Fibroblast of peridontal ligament (primary cell): ENCODE data around the gene ANKRD17.

Experiments
- DNase-seq: peaks from one replicate; pipeline ENCODE4 v3.0.0-alpha.2; 2010; ENCODE audit errors: extremely low read depth

The ANKRD17 gene

GRCh38 chr4:73194064-73194463, 64.5 kb downstream of the ANKRD17 start:
- DNase-seq = no peak

GRCh38 chr4:73193659-73194058, 64.9 kb downstream of the ANKRD17 start:
- DNase-seq = no peak

DNA sequence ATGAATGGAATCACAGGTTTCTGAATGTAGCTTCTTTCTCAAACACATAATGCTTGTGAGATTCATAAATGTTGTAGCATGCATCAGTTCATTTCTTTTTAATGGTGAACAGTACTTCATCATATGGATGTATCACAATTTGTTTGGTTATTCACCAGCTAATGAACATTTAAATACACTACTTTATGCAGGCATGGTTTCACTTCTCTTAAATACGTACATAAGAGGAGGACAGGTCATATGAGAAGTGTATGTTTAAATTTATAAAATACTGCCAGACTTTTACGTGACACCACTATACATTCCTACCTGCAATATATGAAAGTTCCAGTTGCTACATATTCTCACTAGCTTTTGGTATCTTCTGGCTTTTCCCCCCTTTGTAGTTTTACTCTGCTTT, 65.4 kb downstream of the ANKRD17 start:
- DNase-seq = no peak

DNA sequence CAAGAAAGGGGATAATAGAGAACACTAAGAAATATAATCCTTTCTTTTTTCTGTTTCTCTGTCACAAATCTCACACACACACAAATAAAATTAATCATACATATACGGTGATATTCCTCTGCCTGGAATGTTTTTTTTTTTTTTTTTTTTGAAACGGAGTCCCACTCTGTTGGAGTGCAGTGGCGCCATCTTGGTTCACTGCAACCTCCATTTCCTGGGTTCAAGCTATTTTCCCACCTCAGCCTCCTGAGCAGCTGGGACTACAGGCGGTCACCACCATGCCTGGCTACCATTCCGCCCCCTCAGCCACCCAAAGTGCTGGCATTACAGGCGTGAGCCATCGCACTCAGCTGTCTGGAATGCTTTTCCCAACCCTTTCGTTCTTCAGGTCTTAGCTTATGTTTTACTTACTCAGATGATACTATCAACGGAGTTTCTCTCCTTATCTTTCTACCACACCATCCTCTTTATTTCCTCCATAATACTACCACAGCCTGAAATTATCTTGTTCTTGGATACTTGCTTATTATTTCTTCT, 69.3 kb downstream of the ANKRD17 start:
- DNase-seq = no peak

- peak; percentile 8 for DNase-seq
Measured at GRCh38 chr4:73187325-73187724, 71.3 kb downstream of the ANKRD17 start.

GRCh38 chr4:73185903-73186302, 72.7 kb downstream of the ANKRD17 start:
- no peak for DNase-seq

DNA sequence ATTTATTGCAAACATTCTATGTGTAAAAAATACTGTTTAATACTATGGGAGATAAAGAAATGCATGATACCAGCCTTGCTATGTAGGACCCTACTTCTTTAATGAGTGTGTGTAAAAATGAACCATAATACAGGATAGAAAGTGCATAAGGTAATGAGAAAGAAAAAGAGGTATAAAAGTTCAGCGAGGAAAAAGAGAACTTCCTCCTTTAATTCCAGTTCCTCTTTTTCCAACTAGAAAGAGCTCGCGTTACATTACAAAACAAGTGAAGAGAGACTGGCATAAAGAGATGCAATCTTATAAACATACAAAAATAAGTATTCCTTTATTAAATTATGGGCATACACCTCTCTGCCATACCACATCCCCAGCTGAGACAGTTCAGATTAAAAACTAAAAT, 77.4 kb downstream of the ANKRD17 start:
- DNase-seq = no peak

DNA sequence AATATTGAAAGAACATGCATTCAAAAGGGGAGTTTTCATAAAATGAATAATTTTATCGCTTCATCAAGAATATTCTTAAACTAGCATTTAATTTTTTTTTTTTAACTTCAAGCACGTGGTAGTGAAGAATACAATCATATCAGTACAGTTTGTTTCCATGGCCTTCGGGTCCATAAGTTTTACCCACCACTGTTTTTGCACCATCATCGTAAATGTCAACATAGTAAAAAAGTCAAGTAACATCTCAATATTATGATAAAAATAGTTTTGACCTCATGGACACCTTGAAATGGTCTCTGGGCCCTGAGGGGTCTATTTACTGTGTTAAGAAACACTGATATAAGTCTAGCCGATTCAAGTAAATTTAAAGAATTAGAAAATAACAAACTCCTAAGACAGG, 80.2 kb downstream of the ANKRD17 start:
- no peak for DNase-seq

DNA sequence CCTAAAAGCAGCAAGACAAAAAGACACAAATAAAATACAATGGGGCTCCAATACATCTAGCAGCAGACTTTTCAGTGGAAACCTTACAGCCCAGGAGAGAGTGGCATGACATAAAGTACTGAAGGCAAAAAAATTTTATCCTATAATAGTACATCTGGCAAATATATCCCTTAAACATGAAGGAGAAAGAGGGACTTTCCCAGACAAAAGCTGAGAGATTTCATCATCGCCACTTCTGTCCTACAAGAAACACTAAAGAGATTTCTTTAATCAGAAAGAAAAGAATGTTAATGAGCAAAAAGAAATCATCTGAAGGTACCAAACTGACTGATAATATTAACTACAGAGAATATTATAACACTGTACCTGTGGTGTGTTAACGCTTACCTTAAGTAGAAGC, 86.4 kb downstream of the ANKRD17 start:
- peak; percentile 27 for DNase-seq

GRCh38 chr4:73170518-73171198, 87.9 kb downstream of the ANKRD17 start:
- no peak for DNase-seq

DNA sequence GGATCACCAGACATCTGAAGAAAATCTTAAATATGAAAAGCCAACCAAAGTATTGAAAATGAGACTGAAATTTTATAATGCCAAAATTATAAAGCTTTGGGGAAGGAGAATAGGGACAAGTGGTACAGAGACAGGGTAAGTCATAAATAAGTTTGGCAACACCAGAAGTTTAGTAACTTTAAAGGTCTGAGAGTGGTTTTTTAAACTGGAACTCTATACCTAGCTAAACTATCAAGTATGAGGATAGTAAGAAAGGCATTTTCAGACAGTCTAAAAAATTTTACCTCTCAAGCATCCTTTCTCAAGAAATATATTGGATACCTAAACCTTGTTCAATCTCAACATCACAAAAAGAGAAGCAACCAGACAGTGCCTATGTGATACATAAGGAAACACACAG, 92.4 kb downstream of the ANKRD17 start:
- no peak for DNase-seq

DNA sequence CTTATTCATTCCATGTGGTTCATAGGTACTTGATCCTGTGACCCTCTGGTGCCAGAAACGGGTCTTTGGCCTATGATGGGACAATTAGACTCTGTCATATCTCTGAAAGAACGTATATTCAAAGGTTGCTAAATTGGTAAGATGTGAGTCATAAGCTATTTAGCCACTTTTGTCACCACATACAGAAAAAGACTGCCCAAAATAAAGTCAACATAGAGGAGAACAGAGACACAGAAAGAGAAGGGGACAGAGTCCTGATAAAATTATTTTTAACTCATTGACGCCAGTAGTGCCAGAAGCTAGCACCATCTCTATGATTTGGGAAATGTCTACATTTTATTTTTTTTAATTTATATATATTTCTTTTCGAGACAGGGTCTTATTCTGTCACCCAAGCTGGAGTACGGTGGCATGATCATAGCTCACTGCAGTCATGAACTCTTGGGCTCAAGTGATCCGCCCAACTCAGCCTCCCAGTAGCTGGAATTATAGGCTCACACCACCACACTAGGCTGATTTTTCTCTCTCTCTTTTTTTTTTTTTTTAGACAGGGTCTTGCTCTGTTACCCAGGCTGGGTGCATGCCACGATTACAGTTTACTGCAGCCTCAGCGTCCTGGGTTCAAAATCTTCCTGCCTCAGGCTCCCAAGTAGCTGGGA, 96.9 kb downstream of the ANKRD17 start:
- DNase-seq = no peak

GRCh38 chr4:73156394-73156793, 102.2 kb downstream of the ANKRD17 start:
- DNase-seq = no peak

DNA sequence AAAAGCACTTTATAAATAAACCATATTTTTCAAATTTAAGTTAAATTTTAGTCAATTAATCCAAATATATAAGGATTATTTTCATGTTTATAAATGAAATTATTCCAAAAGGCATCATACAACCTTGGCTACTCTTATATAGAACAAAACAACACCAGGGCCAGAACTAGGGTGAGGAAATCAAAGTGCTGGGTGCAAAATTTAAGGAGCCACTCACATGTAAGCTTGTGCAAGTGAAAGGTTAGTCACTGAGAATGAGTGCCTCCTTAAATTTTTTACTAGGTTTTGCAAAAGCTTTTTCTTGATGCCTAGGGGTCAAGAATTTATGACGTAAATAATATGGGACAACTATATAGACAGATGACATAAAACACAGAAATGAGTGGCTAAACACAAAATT, 105.7 kb downstream of the ANKRD17 start:
- DNase-seq = no peak

- peak; percentile 11 for DNase-seq
Measured at GRCh38 chr4:73142995-73143547, 115.5 kb downstream of the ANKRD17 start.

DNA sequence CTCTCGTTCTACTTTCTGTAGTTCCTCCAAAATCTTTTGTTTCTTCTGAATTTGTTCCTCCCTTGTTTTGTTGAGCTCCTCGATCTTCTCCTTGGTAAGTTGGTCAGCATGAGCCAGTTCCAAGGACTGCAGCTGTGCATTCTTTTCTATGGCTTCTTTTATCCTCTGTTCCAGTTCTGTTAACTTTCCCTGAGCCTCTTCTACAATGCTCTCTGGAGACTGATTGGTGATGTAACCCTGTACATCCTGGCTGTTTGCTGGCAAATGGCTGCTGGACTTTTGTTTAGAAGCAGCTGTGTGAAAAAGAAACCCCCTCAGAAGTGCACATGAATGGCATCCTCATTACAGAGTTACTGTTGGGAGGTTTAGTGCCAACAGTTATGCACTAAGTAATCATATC, 118.6 kb downstream of the ANKRD17 start:
- peak; percentile 19 for DNase-seq

DNA sequence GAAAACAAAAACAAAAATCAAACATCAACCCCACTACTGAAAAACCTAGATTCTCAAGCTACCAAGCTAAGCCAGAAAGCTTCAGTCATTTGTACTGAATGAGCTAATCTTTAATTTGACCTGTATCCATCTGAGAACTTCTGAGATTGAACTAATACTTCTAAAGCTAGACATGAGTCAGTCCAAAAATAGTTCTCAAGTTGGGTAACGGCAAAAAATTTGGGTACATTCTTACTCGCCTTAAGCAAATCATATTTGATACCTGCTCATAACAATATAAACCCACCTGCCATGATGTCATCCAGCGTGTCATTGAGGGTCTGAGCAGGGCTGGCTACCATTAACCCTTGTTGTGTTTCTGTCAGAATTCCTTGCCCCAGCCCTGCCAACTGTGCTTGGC, 119.4 kb downstream of the ANKRD17 start:
- DNase-seq = no peak

DNA sequence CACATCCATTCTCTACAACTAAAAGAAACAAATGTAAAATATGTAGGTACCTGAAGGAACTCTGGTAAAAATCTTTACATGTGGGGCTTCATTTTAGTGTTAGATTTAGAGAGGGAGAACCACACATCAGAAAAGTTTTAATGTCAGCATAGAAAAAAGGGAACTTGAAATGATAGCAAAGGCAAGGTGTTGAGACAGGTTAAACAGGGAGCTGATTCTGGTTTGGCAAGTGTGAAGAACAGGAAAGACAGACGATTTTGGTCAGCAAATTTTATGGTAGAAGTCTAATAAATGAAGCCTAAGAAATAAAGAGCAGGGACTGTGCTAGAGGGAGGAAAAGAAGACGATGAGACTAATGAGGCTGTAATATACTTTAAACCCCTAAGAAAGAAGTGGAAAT, 121.5 kb downstream of the ANKRD17 start:
- no peak for DNase-seq

DNA sequence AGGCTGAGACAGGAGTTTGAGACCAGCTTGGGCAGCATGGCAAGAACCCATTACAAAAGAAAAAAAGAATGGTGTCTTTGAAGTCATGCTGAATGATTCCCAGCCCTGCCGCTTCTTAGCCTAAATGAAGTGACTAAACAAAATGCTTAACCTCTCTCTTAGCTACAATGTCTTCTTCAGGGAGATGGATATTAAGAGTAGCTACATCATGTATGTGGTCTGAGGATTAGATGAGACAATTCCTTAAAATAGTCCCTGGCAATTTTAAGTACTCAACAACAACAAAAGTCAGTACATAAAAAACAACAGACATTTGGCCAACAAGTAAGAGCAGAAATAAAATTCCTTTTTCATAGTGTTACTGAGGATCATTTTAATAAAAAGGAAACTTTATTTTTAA, 124.8 kb downstream of the ANKRD17 start:
- no peak for DNase-seq

GRCh38 chr4:73131281-73131680, 127.3 kb downstream of the ANKRD17 start:
- no peak for DNase-seq

- no peak for DNase-seq
Measured at GRCh38 chr4:73129319-73129718, 129.3 kb downstream of the ANKRD17 start.

GRCh38 chr4:73127839-73128453, 130.7 kb downstream of the ANKRD17 start:
- DNase-seq = peak; percentile 21

GRCh38 chr4:73109493-73109892, 149.1 kb downstream of the ANKRD17 start:
- no peak for DNase-seq
